Fibroblast of upper back skin (primary cell): ENCODE data around the gene EPB41L1.

Source experiments
- DNase-seq: peaks from one replicate; pipeline ENCODE4 v3.0.0-alpha.2; 2013

The EPB41L1 gene

GRCh38 chr20:36266189-36266588, 111.6 kb downstream of the EPB41L1 start:
- no peak for DNase-seq

- DNase-seq, result no peak
Observed at GRCh38 chr20:36267605-36268381, 113.3 kb downstream of the EPB41L1 start.

- DNase-seq, result no peak
Observed at GRCh38 chr20:36268440-36269342, 114.2 kb downstream of the EPB41L1 start.

GRCh38 chr20:36269507-36269906, 115.0 kb downstream of the EPB41L1 start:
- DNase-seq, result no peak

GRCh38 chr20:36270744-36271638, 116.5 kb downstream of the EPB41L1 start:
- no peak for DNase-seq

- DNase-seq, result no peak
Observed at GRCh38 chr20:36271639-36272546, 117.4 kb downstream of the EPB41L1 start.

- DNase-seq, result no peak
Observed at GRCh38 chr20:36272547-36273220, 118.1 kb downstream of the EPB41L1 start.

GRCh38 chr20:36273414-36274180, 119.1 kb downstream of the EPB41L1 start:
- DNase-seq, result peak; percentile 9

- DNase-seq, result no peak
Observed at GRCh38 chr20:36274181-36274841, 119.8 kb downstream of the EPB41L1 start.

- DNase-seq, result no peak
Observed at GRCh38 chr20:36275011-36275410, 120.5 kb downstream of the EPB41L1 start.

- DNase-seq, result no peak
Observed at GRCh38 chr20:36275441-36276189, 121.1 kb downstream of the EPB41L1 start.

GRCh38 chr20:36277546-36277945, 123.0 kb downstream of the EPB41L1 start:
- no peak for DNase-seq

- DNase-seq, result no peak
Observed at GRCh38 chr20:36279362-36279761, 124.8 kb downstream of the EPB41L1 start.

GRCh38 chr20:36279776-36280175, 125.2 kb downstream of the EPB41L1 start:
- no peak for DNase-seq

GRCh38 chr20:36281785-36282380, 127.3 kb downstream of the EPB41L1 start:
- no peak for DNase-seq
